Right ventricle myocardium inferior (tissue), 1 donor: Measurements from ENCODE around the gene LONRF3. TPM values are rescaled to one million over a fixed set of nuclear protein-coding genes. Genes with fewer than 3 reads are reported as not detected.
"Not testable (repeated sequence)": the region's sequence is repeated elsewhere in the genome, so short reads cannot be mapped to it uniquely, and the experiment has no call there.

Source experiments
- ATAC-seq: fragments of 200-7000 bp; cut with Tn5 transposase; one replicate; pipeline ENCODE4 v1.9.1; 2020; ENCODE audit warnings: mild to moderate bottlenecking, moderate library complexity
- DNase-seq: peaks from one replicate; pipeline ENCODE4 v3.0.0; 2021; ENCODE audit errors: missing footprints
- intact Hi-C: fragments of 100-400 bp; cut with DNase I; formaldehyde crosslinking; loops from one replicate; pipeline ENCODE4 v1.11.0; 2022
- total RNA-seq: library from RNA; stranded (reverse); fragmentation: NEBNext Ultra II Directional; extraction: Animal tissue kit (Norgen Biotek cat#: 25700); gene quantifications from one replicate; pipeline ENCODE4 v1.2.1, GENCODE V29; 2021
- donor health status: DM: no; HTN: yes; CAD: no; lungs with severe emphysema.

The LONRF3 gene
- total RNA-seq, 1 donor from 2014 or later, result 3.0 TPM

GRCh38 chrX:119026344-119026743 is 51.9 kb downstream of the LONRF3 start:
- intact Hi-C loops, ATAC-seq, DNase-seq: not testable (repeated sequence)

GRCh38 chrX:119027960-119028732 is 53.7 kb downstream of the LONRF3 start:
- DNase-seq, ATAC-seq, intact Hi-C loops: not testable (repeated sequence)

DNA sequence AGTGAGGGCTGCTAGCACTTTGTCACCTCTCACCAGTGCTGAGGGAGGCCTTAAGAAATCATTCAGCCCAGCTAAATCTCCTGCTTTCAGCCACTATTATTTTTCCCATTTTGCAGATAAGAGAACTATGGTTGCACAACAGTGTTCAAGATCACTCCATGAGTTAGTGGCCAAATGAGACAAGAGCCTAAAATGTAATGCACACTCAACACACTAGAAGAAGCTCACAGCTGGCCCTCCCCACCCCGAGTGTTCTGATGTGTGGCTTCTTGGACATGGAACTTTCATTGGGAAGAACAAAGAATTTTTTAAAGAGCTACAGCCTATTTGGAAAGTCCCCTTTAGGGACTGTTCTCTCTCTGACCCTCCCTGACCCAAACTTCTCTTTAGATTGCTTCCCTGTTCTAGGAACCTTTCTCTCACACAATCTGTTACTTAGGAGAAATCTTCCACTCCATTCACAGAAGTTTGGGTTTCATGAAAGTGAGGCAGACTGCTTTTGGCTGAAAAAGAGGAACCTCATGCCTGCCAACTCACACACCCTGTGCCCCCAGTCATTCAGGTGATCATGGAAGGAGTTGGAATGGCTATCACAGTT is 54.4 kb downstream of the LONRF3 start:
- DNase-seq (no peak), ATAC-seq (peak; percentile 94)
- intact Hi-C loops, result no loop called here

DNA sequence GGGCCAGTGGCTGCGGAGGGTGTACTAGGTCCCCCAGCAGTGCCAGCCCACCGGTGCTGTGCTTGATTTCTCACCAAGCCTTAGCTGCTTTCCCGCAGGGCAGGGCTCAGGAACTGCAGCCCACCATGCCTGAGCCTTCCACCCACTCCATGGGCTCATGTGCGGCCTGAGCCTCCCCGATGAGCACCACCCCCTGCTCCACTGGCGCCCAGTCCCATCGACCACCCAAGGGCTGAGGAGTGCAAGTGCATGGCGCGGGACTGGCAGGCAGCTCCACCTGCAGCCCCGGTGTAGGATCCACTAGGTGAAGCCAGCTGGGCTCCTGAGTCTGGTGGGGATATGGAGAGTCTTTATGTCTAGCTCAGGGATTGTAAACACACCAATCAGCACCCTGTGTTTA is 55.2 kb downstream of the LONRF3 start:
- ATAC-seq, intact Hi-C loops, DNase-seq: not testable (repeated sequence)

DNA sequence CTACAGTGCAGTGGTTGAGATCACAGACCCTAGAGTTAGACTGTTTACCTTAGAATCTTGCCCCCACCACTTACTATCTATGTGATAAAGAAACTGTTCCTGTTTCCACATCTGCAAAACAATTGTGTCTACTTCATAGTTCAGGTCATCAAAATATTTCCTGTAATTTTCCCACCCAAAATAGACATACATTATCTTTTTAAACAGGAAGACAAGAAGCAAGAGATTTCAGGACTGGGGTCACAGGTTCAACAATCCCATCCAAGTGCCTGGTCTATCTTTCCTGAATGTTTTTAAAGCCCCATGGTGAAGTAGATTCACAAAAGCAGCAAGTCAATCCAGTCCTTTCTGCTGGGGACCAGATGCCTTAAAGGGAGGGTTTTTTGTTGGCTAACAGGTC is 56.6 kb downstream of the LONRF3 start:
- no peak for ATAC-seq
- intact Hi-C loops, result no loop called here
- DNase-seq, result no peak

DNA sequence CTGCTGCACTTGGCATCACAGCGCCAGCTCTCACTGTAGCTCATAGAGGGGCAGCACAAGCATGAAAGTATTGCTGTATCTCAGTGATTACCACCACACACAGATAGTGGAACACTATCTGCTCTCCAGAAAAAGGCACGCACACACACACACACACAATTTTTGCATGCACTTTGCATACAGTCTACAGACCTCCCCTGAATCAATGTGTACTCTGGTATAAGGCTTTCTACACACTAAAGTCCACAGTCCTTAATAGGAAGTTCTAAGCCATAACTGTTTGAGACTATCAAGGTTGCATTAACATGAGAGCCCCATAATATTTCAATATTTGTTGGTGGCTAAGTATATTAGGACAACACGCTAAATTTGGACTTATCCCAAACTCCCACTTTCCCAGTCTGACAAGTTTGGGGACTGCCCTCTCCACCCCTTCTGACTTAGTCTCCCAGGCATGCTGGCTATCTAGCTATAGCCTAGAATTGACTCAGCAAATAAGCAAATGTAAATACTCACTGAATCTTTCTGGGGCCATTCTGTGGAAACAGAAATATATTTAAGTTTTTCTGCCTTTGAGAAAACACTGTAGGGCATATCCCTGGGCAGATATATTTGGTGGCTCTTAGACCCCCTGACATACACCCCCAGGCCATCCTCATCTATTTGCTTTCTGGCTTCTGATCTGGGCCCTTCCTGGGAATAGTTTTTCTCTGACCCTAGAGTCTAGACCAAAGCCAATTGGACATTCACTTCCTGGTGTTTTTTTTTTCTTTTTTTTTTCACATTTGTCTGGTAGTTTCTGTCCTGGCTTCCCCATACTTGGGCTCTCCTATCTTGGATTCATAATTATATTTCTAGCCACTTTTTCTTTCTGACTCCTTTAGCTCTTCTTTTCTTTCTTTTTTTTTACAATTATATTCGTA is 62.0 kb downstream of the LONRF3 start:
- ATAC-seq, result no peak
- intact Hi-C loops, result no loop called here
- DNase-seq, result no peak

- intact Hi-C loops, result no loop called here
- no peak for ATAC-seq
- no peak for DNase-seq
Observed at GRCh38 chrX:119040432-119040831, 66.0 kb downstream of the LONRF3 start.

- intact Hi-C loops, result no loop called here
- peak; percentile 97 for ATAC-seq
Observed at GRCh38 chrX:119041175-119041574, 66.8 kb downstream of the LONRF3 start.

DNA sequence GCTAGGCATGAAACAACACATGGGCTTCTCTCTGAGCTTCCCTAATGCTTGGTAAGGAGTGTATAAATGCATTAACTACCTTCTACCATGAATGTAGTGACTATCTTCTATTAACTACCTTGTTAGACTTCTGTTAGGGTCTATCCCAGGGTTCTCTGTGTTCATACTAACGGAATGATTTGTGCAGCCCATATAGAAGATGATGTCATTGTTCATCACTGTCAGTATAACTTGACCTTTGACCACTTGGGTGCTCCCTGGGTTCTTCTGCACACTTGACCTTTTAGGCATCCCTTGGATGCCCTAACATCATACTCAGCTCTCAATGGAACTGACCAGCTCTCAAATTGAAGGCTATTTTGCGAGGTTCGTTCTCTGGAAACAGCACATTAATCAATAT is 67.6 kb downstream of the LONRF3 start:
- intact Hi-C loops, result no loop called here
- no peak for DNase-seq
- no peak for ATAC-seq

More at GRCh38 chrX:119041175-119041574, 66.8 kb downstream of the LONRF3 start:
- no peak for DNase-seq

- ATAC-seq (no peak), DNase-seq (no peak)
- intact Hi-C loops, result no loop called here
Observed at GRCh38 chrX:119042996-119043395, 68.6 kb downstream of the LONRF3 start.

DNA sequence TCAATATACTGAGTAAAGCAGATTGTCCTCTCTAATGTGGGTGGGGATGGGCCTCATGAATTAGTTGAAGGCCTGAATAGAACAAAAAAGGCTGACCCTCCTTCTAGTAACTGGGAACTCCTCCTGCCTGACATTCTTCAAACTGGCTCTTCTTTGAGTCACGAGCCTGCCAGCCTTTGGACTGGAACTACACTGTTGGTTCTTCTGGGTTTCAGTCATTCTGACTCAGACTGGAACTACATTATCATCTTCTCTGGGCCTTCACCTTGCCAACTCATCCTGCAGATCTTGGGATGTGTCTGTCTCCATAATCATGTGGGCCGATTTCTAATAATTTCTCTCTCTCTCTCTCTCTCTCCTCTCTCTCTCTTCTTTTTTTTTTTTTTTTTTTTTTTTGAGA is 71.5 kb downstream of the LONRF3 start:
- DNase-seq (no peak), ATAC-seq (no peak)
- intact Hi-C loops, result no loop called here

GRCh38 chrX:119055687-119056086 is 81.3 kb downstream of the LONRF3 start:
- intact Hi-C loops, result no loop called here
- no peak for DNase-seq
- peak; percentile 93 for ATAC-seq

DNA sequence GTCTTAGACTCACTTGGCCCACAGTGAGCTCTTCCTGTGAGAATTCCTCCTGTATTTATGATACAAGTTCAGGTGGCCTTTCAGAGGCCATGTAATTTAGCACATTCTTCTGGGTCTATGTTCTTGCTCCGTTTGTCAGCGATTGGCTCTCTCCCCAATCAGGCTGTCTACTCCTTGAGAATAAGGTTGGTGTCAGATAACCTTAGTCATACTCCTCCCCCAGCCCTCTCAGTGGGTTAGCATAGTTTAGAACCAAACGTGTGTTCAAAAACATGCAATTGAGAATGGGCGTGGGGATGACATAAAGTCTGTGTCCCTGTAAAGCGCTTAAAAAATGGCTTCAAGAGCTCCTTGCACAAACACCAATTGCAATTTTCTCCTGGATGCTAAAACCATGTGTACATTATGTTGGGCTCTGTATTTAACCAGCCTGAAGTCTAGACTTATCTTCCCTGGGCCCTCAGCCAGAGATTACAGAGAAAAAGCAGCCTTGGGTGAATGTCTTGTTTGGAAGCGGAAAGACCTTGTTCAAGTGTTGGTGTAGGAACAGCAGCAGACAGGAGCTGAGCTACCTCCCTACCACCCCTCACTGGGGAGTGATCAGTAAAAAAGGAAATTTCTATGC is 88.4 kb downstream of the LONRF3 start:
- ATAC-seq (no peak), DNase-seq (no peak)
- intact Hi-C loops, result no loop called here

DNA sequence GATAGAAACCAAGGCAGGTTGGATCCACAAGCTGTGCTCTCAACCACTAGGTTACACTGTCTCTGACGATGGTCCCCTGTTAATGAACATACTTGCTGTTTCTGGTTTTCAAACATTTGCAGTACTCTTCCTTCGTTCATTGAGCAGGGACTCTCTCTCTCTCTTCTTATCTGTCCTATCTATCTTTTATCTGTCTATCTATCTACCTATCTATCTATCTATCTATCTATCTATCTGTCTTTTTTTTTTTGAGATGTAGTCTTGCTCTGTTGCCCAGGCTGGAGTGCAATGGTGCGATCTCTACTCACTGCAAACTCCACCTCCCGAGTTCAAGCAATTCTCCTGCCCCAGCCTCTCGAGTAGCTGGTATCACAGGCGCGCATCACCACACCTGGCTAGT is 89.0 kb downstream of the LONRF3 start:
- no peak for DNase-seq
- ATAC-seq, result no peak
- intact Hi-C loops, result no loop called here

DNA sequence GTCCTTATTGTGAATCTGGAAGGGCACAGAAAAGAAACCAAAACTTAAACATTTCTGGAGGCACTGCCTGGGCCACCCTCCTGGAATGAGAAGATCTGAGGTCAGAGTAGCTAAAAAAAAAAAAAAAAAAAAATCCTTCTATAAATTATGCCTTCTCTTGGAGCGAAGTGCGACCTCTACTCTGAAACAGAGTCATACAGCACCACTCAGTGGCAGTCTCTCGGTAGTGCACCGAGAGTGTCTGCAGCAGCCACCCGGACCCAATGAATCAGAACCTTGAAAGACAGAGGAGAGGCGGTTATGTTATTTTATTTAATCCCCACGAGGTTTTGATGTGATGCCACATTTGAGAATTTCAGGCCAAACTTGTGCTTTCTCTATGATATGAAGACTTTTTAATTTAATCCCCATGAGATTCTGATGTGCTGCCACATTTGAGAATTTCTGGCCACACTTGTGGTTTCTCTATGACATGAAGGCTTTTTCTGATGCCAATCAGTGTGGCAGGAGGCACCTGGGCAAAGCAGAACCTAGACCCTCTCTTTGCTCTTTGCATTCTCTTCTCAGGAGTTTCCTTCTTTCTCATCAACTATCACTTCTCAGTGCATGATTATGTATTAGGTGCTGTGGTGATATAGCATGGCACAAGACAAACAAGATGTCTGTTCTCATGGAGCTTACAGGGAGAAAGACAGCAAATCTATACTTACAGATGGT is 92.8 kb downstream of the LONRF3 start:
- ATAC-seq (peak; percentile 72), DNase-seq (no peak)
- intact Hi-C loops, result loop anchor here (2.0 kb wide), 2 partner anchors 62 to 218 kb away; no protein-coding TSS in a partner anchor
